Activated CD8-positive, alpha-beta T cell treated with anti-CD3 and anti-CD28 coated beads, Interleukin-2, amount 10 ng/mL, durations not matched to agents 7 days and 5 days (primary cell): ENCODE data around the gene MYCN. TPM values are rescaled to one million over a fixed set of nuclear protein-coding genes. Genes with fewer than 3 reads are reported as not detected.

Experiments used
- ATAC-seq: fragments of 150-1000 bp; cut with Tn5 transposase; one replicate; pipeline ENCODE4 v1.10.0; 2021; ENCODE audit warnings: moderate library complexity
- CTCF ChIA-PET: fragments of 350-600 bp; sonication (Branson Sonifier 250); formaldehyde crosslinking; loops from one replicate; lab custom pipeline; 2021; ENCODE audit warnings: antibody characterized with exemption; lab: Charles Lee
- POLR2A ChIA-PET: fragments of 350-600 bp; sonication (Branson Sonifier 250); formaldehyde crosslinking; loops from one replicate; lab custom pipeline; 2021; ENCODE audit warnings: antibody characterized with exemption; lab: Charles Lee
- DNase-seq: peaks from one replicate; pipeline ENCODE4 v3.0.0-alpha.2; 2020
- H3K27ac Mint-ChIP-seq: one replicate; pipeline ENCODE4 v1.8.0; 2021; ENCODE audit warnings: mild to moderate bottlenecking, mixed read lengths
- H3K27me3 Mint-ChIP-seq: one replicate; pipeline ENCODE4 v1.8.0; 2021; ENCODE audit warnings: low read depth, mixed read lengths
- H3K36me3 Mint-ChIP-seq: one replicate; pipeline ENCODE4 v1.8.0; 2021; ENCODE audit warnings: low read depth, mixed read lengths
- H3K4me1 Mint-ChIP-seq: one replicate; pipeline ENCODE4 v1.8.0; 2021; ENCODE audit warnings: low read depth, mixed read lengths
- H3K4me3 Mint-ChIP-seq: one replicate; pipeline ENCODE4 v1.8.0; 2021; ENCODE audit warnings: mild to moderate bottlenecking, mixed read lengths
- H3K9me3 Mint-ChIP-seq: one replicate; pipeline ENCODE4 v1.8.0; 2022; ENCODE audit warnings: mixed read lengths; ENCODE audit not compliant: insufficient read depth
- total RNA-seq, 2 experiments: library from RNA; stranded (reverse); gene quantifications; one replicate each; pipeline ENCODE4 v1.2.3, GENCODE V29; 2021

MYCN gene
- total RNA-seq, 2 experiments from 2014 or later = not detected

- Mint-ChIP-seq H3K27me3 (no peaks in the 10 kb centered on the region), H3K4me1 (no peaks in the 10 kb centered on the region)
- CTCF ChIA-PET = no interaction called here
Measured at GRCh38 chr2:15984368-15985255, 44.3 kb downstream of the MYCN start.

GRCh38 chr2:15985531-15985930 lies 45.2 kb downstream of the MYCN start:
- no peaks in the 10 kb centered on the region for H3K27me3 Mint-ChIP-seq
- no peak overlapping the region for H3K4me3 Mint-ChIP-seq
- no peak for ATAC-seq
- ChIA-PET POLR2A (no interaction called here), CTCF (no interaction called here)
- H3K4me1 Mint-ChIP-seq = no peaks in the 10 kb centered on the region
- H3K36me3 Mint-ChIP-seq = no peaks in the 10 kb centered on the region
- no peak for DNase-seq
- no peak overlapping the region for H3K27ac Mint-ChIP-seq
- H3K9me3 Mint-ChIP-seq = no peaks in the 10 kb centered on the region

More at GRCh38 chr2:15984368-15985255, 44.3 kb downstream of the MYCN start:
- ATAC-seq (no peak), DNase-seq (no peak)
- H3K36me3 Mint-ChIP-seq = no peaks in the 10 kb centered on the region
- H3K9me3 Mint-ChIP-seq = no peaks in the 10 kb centered on the region
- no peak overlapping the region for H3K27ac Mint-ChIP-seq
- POLR2A ChIA-PET = no interaction called here
- no peak overlapping the region for H3K4me3 Mint-ChIP-seq

- Mint-ChIP-seq H3K9me3 (no peaks in the 10 kb centered on the region), H3K4me3 (no peak overlapping the region)
- CTCF ChIA-PET = no interaction called here
Measured at GRCh38 chr2:15986068-15986560, 45.8 kb downstream of the MYCN start.

GRCh38 chr2:15986644-15987043 lies 46.3 kb downstream of the MYCN start:
- Mint-ChIP-seq H3K36me3 (no peaks in the 10 kb centered on the region), H3K4me3 (no peak overlapping the region), H3K27me3 (no peaks in the 10 kb centered on the region), H3K4me1 (no peaks in the 10 kb centered on the region), H3K27ac (no peak overlapping the region), H3K9me3 (no peaks in the 10 kb centered on the region)
- ChIA-PET CTCF (no interaction called here), POLR2A (no interaction called here)
- ATAC-seq (no peak), DNase-seq (no peak)

More at GRCh38 chr2:15986068-15986560, 45.8 kb downstream of the MYCN start:
- POLR2A ChIA-PET = no interaction called here
- Mint-ChIP-seq H3K27ac (no peak overlapping the region), H3K27me3 (no peaks in the 10 kb centered on the region), H3K36me3 (no peaks in the 10 kb centered on the region), H3K4me1 (no peaks in the 10 kb centered on the region)
- no peak for ATAC-seq
- no peak for DNase-seq

GRCh38 chr2:15988733-15989132 lies 48.4 kb downstream of the MYCN start:
- ChIA-PET CTCF (no interaction called here), POLR2A (no interaction called here)
- H3K27me3 Mint-ChIP-seq = no peaks in the 10 kb centered on the region
- no peak overlapping the region for H3K27ac Mint-ChIP-seq
- no peaks in the 10 kb centered on the region for H3K36me3 Mint-ChIP-seq
- no peaks in the 10 kb centered on the region for H3K4me1 Mint-ChIP-seq
- ATAC-seq (no peak), DNase-seq (no peak)
- no peaks in the 10 kb centered on the region for H3K9me3 Mint-ChIP-seq
- H3K4me3 Mint-ChIP-seq = no peak overlapping the region

- POLR2A ChIA-PET = no interaction called here
- no peak for ATAC-seq
- H3K27me3 Mint-ChIP-seq = no peaks in the 10 kb centered on the region
Measured at GRCh38 chr2:15989559-15989958, 49.2 kb downstream of the MYCN start.

GRCh38 chr2:15990151-15991101 lies 50.1 kb downstream of the MYCN start:
- Mint-ChIP-seq H3K4me1 (no peaks in the 10 kb centered on the region), H3K4me3 (no peak overlapping the region)

More at GRCh38 chr2:15989559-15989958, 49.2 kb downstream of the MYCN start:
- Mint-ChIP-seq H3K36me3 (no peaks in the 10 kb centered on the region), H3K4me3 (no peak overlapping the region), H3K27ac (no peak overlapping the region), H3K4me1 (no peaks in the 10 kb centered on the region), H3K9me3 (no peaks in the 10 kb centered on the region)
- DNase-seq = no peak
- CTCF ChIA-PET = no interaction called here

GRCh38 chr2:15991231-15991630 lies 50.9 kb downstream of the MYCN start:
- Mint-ChIP-seq H3K36me3 (no peaks in the 10 kb centered on the region), H3K4me3 (no peak overlapping the region), H3K9me3 (no peaks in the 10 kb centered on the region), H3K4me1 (no peaks in the 10 kb centered on the region), H3K27ac (no peak overlapping the region), H3K27me3 (no peaks in the 10 kb centered on the region)
- ATAC-seq (no peak), DNase-seq (no peak)
- POLR2A ChIA-PET = no interaction called here
- CTCF ChIA-PET = no interaction called here

More at GRCh38 chr2:15990151-15991101, 50.1 kb downstream of the MYCN start:
- no peaks in the 10 kb centered on the region for H3K27me3 Mint-ChIP-seq
- no peaks in the 10 kb centered on the region for H3K36me3 Mint-ChIP-seq
- H3K9me3 Mint-ChIP-seq = no peaks in the 10 kb centered on the region
- POLR2A ChIA-PET = no interaction called here
- no peak overlapping the region for H3K27ac Mint-ChIP-seq
- ATAC-seq (no peak), DNase-seq (no peak)
- CTCF ChIA-PET = no interaction called here

- no peaks in the 10 kb centered on the region for H3K27me3 Mint-ChIP-seq
Measured at GRCh38 chr2:15992457-15993231, 52.3 kb downstream of the MYCN start.

GRCh38 chr2:15993232-15993610 lies 52.9 kb downstream of the MYCN start:
- H3K27ac Mint-ChIP-seq = no peak overlapping the region
- no peaks in the 10 kb centered on the region for H3K9me3 Mint-ChIP-seq
- H3K27me3 Mint-ChIP-seq = no peaks in the 10 kb centered on the region
- H3K36me3 Mint-ChIP-seq = no peaks in the 10 kb centered on the region
- no peak overlapping the region for H3K4me3 Mint-ChIP-seq
- ChIA-PET POLR2A (no interaction called here), CTCF (no interaction called here)
- ATAC-seq (no peak), DNase-seq (no peak)
- H3K4me1 Mint-ChIP-seq = no peaks in the 10 kb centered on the region

More at GRCh38 chr2:15992457-15993231, 52.3 kb downstream of the MYCN start:
- H3K27ac Mint-ChIP-seq = no peak overlapping the region
- H3K36me3 Mint-ChIP-seq = no peaks in the 10 kb centered on the region
- ChIA-PET POLR2A (no interaction called here), CTCF (no interaction called here)
- no peaks in the 10 kb centered on the region for H3K9me3 Mint-ChIP-seq
- DNase-seq (no peak), ATAC-seq (no peak)
- H3K4me3 Mint-ChIP-seq = no peak overlapping the region
- H3K4me1 Mint-ChIP-seq = no peaks in the 10 kb centered on the region

GRCh38 chr2:15993666-15994065 lies 53.3 kb downstream of the MYCN start:
- no peak overlapping the region for H3K4me3 Mint-ChIP-seq
- POLR2A ChIA-PET = no interaction called here
- no peaks in the 10 kb centered on the region for H3K4me1 Mint-ChIP-seq
- H3K36me3 Mint-ChIP-seq = no peaks in the 10 kb centered on the region
- DNase-seq (no peak), ATAC-seq (no peak)
- CTCF ChIA-PET = no interaction called here
- no peak overlapping the region for H3K27ac Mint-ChIP-seq
- H3K27me3 Mint-ChIP-seq = no peaks in the 10 kb centered on the region
- H3K9me3 Mint-ChIP-seq = no peaks in the 10 kb centered on the region
